Mesenchymal stem cell (in vitro differentiated cells and primary cell): ENCODE results near the gene ELK1.

Experiments
- DNase-seq: peaks from one replicate; pipeline ENCODE4 v3.0.0-alpha.2; 2013
- H2AFZ ChIP-seq: one replicate; pipeline ENCODE4 v1.6.1; 2013; ENCODE audit warnings: low read depth, mild to moderate bottlenecking, control low read depth, inconsistent platforms, low read length, moderate library complexity
- H2AK5ac ChIP-seq: 2 replicates; pipeline ENCODE4 v1.6.1; 2013; ENCODE audit warnings: low read length, moderate library complexity, mild to moderate bottlenecking, inconsistent platforms; ENCODE audit not compliant: severe bottlenecking
- H2BK120ac ChIP-seq: one replicate; pipeline ENCODE4 v1.6.1; 2013; ENCODE audit warnings: low read depth, mild to moderate bottlenecking, inconsistent platforms, low read length, moderate library complexity
- H2BK12ac ChIP-seq, 2 experiments: one replicate each; pipeline ENCODE4 v1.6.1; 2013; ENCODE audit warnings: inconsistent platforms in 2 of 2, low read length in 2 of 2, mild to moderate bottlenecking in 2 of 2, moderate library complexity in 2 of 2, control low read depth in 1 of 2
- H2BK15ac ChIP-seq: one replicate; pipeline ENCODE4 v1.6.1; 2013; ENCODE audit warnings: mild to moderate bottlenecking, low read depth, inconsistent platforms; ENCODE audit not compliant: poor library complexity, severe bottlenecking
- H2BK5ac ChIP-seq: 2 replicates; pipeline ENCODE4 v1.6.1; 2013; ENCODE audit warnings: low read depth, mild to moderate bottlenecking, low read length, control low read depth, inconsistent platforms; ENCODE audit not compliant: poor library complexity, severe bottlenecking
- H3K14ac ChIP-seq, 2 experiments: one replicate each; pipeline ENCODE4 v1.6.1; 2013; ENCODE audit warnings: inconsistent platforms in 2 of 2, low read length in 2 of 2, control low read depth in 1 of 2, mild to moderate bottlenecking in 1 of 2, moderate library complexity in 1 of 2
- H3K18ac ChIP-seq, 2 experiments: one replicate each; pipeline ENCODE4 v1.6.1; 2013; ENCODE audit warnings: inconsistent platforms in 2 of 2, low read length in 2 of 2, control low read depth in 1 of 2, low read depth in 1 of 2, mild to moderate bottlenecking in 1 of 2
- H3K23ac ChIP-seq, 2 experiments: one replicate each; pipeline ENCODE4 v1.6.1; 2013; ENCODE audit warnings: inconsistent platforms in 2 of 2, low read length in 2 of 2, mild to moderate bottlenecking in 2 of 2, moderate library complexity in 2 of 2, control low read depth in 1 of 2
- H3K27ac ChIP-seq: 2 replicates; pipeline ENCODE4 v1.5.1; 2013; ENCODE audit warnings: mild to moderate bottlenecking, moderate library complexity, low read length, control low read depth, inconsistent platforms; ENCODE audit not compliant: poor library complexity, severe bottlenecking
- H3K27me3 ChIP-seq, 2 experiments: 2 replicates each; pipeline versions ENCODE4 v1.6.1 to v1.7.0; 2013; ENCODE audit warnings: low read length in 2 of 2, mild to moderate bottlenecking in 2 of 2, moderate library complexity in 2 of 2, control low read depth in 1 of 2, inconsistent platforms in 1 of 2; ENCODE audit not compliant: control insufficient read depth in 1 of 2, insufficient read depth in 1 of 2
- H3K36me3 ChIP-seq, 2 experiments: 2 replicates each; pipeline versions ENCODE4 v1.6.1 to v1.7.0; 2013; ENCODE audit warnings: low read length in 2 of 2, control low read depth in 1 of 2, inconsistent platforms in 1 of 2, low read depth in 1 of 2, mild to moderate bottlenecking in 1 of 2; ENCODE audit not compliant: insufficient read depth in 2 of 2, control insufficient read depth in 1 of 2
- H3K4ac ChIP-seq, 2 experiments: one replicate each; pipeline ENCODE4 v1.6.1; 2013; ENCODE audit warnings: inconsistent platforms in 2 of 2, low read length in 2 of 2, mild to moderate bottlenecking in 2 of 2, moderate library complexity in 2 of 2, control low read depth in 1 of 2, low read depth in 1 of 2
- H3K4me1 ChIP-seq: 2 replicates; pipeline ENCODE4 v1.6.1; 2013; ENCODE audit warnings: low read depth, low read length, control low read depth; ENCODE audit not compliant: control insufficient read depth, insufficient read depth
- H3K4me2 ChIP-seq: 2 replicates; pipeline ENCODE4 v1.6.1; 2013; ENCODE audit warnings: low read length, mild to moderate bottlenecking, inconsistent platforms; ENCODE audit not compliant: poor library complexity, severe bottlenecking
- H3K4me3 ChIP-seq, 2 experiments: 2 replicates each; pipeline versions ENCODE4 v1.5.1 to v1.7.0; 2013; ENCODE audit warnings: low read length in 2 of 2, mild to moderate bottlenecking in 2 of 2, control low read depth in 1 of 2, low read depth in 1 of 2; ENCODE audit not compliant: insufficient read depth in 1 of 2
- H3K79me1 ChIP-seq: replicated peaks from 2 replicates; pipeline ENCODE4 v1.6.1; 2013; ENCODE audit warnings: mild to moderate bottlenecking, control low read depth, low read length, inconsistent platforms; ENCODE audit not compliant: poor library complexity, severe bottlenecking
- H3K9ac ChIP-seq: 2 replicates; pipeline ENCODE4 v1.7.0; 2013; ENCODE audit warnings: mild to moderate bottlenecking, low read length, moderate library complexity
- H3K9me3 ChIP-seq: 2 replicates; pipeline ENCODE4 v1.7.0; 2013; ENCODE audit warnings: mild to moderate bottlenecking, low read length; ENCODE audit not compliant: control insufficient read depth
- H4K8ac ChIP-seq: one replicate; pipeline ENCODE4 v1.6.1; 2013; ENCODE audit warnings: inconsistent platforms, mild to moderate bottlenecking, low read length, moderate library complexity
- H4K91ac ChIP-seq: one replicate; pipeline ENCODE4 v1.6.1; 2013; ENCODE audit warnings: mild to moderate bottlenecking, low read length, inconsistent platforms
- WGBS: methylation state at CpG from one replicate; pipeline ENCODE4 v1.1.7; 2013; ENCODE audit warnings: mixed read lengths; 5-methylcytosine and 5-hydroxymethylcytosine counted together

Gene ELK1

GRCh38 chrX:47649781-47650163 is 591 bp downstream of the ELK1 start:
- H3K4ac ChIP-seq, result no peak overlapping the region
- no peak overlapping the region for H2BK120ac ChIP-seq
- peak overlapping the region; percentile 89 for H3K9ac ChIP-seq
- H3K4me1 ChIP-seq, result peaks cover 13% of the 10 kb centered on the region
- H3K4me2 ChIP-seq, result peak overlapping the region; percentile 58
- no peak overlapping the region for H3K23ac ChIP-seq
- H3K14ac ChIP-seq, result no peak overlapping the region
- no peak overlapping the region for H4K8ac ChIP-seq
- peak overlapping the region in 1 of 2 experiments; percentile 90 for H3K18ac ChIP-seq
- no peaks in the 10 kb centered on the region for H3K9me3 ChIP-seq
- H3K4me3 ChIP-seq, result peak overlapping the region; percentile 80 to 82
- H2AK5ac ChIP-seq, result no peak overlapping the region
- no peak overlapping the region for H2AFZ ChIP-seq
- 11% methylated on average over 1 of the region's 11 CpGs for WGBS
- H3K27me3 ChIP-seq, result peaks cover 0 to 3% of the 10 kb centered on the region in 2 experiments
- H2BK5ac ChIP-seq, result no peak overlapping the region
- no peak for DNase-seq
- H4K91ac ChIP-seq, result no peak overlapping the region
- no peak overlapping the region for H2BK15ac ChIP-seq
- H2BK12ac ChIP-seq, result no peak overlapping the region
- H3K79me1 ChIP-seq, result peaks cover 3% of the 10 kb centered on the region
- no peak overlapping the region for H3K27ac ChIP-seq
- H3K36me3 ChIP-seq, result peaks cover 4 to 28% of the 10 kb centered on the region in 2 experiments

- Histone ChIP-seq H3K23ac (no peak overlapping the region), H4K91ac (no peak overlapping the region), H3K18ac (peak overlapping the region in 1 of 2 experiments; percentile 11), H2BK12ac (no peak overlapping the region), H2BK15ac (no peak overlapping the region), H3K4me1 (peaks cover 13% of the 10 kb centered on the region), H3K9ac (peak overlapping the region; percentile 89), H3K27ac (no peak overlapping the region), H3K4me2 (peak overlapping the region; percentile 58), H3K14ac (no peak overlapping the region), H2BK5ac (no peak overlapping the region), H3K9me3 (no peaks in the 10 kb centered on the region), H2BK120ac (no peak overlapping the region), H3K4me3 (peak overlapping the region in 1 of 2 experiments; percentile 82), H4K8ac (no peak overlapping the region), H3K4ac (no peak overlapping the region), H3K36me3 (peaks cover 9 to 28% of the 10 kb centered on the region in 2 experiments), H3K27me3 (peaks cover 0 to 3% of the 10 kb centered on the region in 2 experiments), H2AFZ (no peak overlapping the region), H2AK5ac (no peak overlapping the region), H3K79me1 (peaks cover 3% of the 10 kb centered on the region)
- 77% methylated on average over 4 of the region's 8 CpGs for WGBS
- no peak for DNase-seq
Observed at GRCh38 chrX:47649271-47649670, 1.1 kb downstream of the ELK1 start.

- peak overlapping the region in 1 of 2 experiments; percentile 82 for H3K4me3 ChIP-seq
- H3K4me1 ChIP-seq, result peaks cover 13% of the 10 kb centered on the region
- no peak overlapping the region for H3K14ac ChIP-seq
- H2BK5ac ChIP-seq, result no peak overlapping the region
- no peak overlapping the region for H3K27ac ChIP-seq
- H3K36me3 ChIP-seq, result peaks cover 10 to 25% of the 10 kb centered on the region in 2 experiments
- H2BK15ac ChIP-seq, result no peak overlapping the region
- DNase-seq, result no peak
- H2BK12ac ChIP-seq, result no peak overlapping the region
- no peak overlapping the region for H2AFZ ChIP-seq
- WGBS, result 73% methylated on average over 1 of the region's 2 CpGs
- H3K27me3 ChIP-seq, result peaks cover 0 to 3% of the 10 kb centered on the region in 2 experiments
- no peak overlapping the region for H3K4me2 ChIP-seq
- H3K18ac ChIP-seq, result no peak overlapping the region
- H3K4ac ChIP-seq, result no peak overlapping the region
- peaks cover 3% of the 10 kb centered on the region for H3K79me1 ChIP-seq
- no peaks in the 10 kb centered on the region for H3K9me3 ChIP-seq
- H4K91ac ChIP-seq, result no peak overlapping the region
- no peak overlapping the region for H4K8ac ChIP-seq
- H2BK120ac ChIP-seq, result no peak overlapping the region
- peak overlapping the region; percentile 89 for H3K9ac ChIP-seq
- H2AK5ac ChIP-seq, result no peak overlapping the region
- H3K23ac ChIP-seq, result no peak overlapping the region
Observed at GRCh38 chrX:47648376-47648775, 2.0 kb downstream of the ELK1 start.

GRCh38 chrX:47646636-47647035 is 3.7 kb downstream of the ELK1 start:
- H2BK15ac ChIP-seq, result no peak overlapping the region
- no peak overlapping the region for H3K14ac ChIP-seq
- H2BK5ac ChIP-seq, result no peak overlapping the region
- no peak overlapping the region for H3K23ac ChIP-seq
- no peak overlapping the region for H2BK12ac ChIP-seq
- no peak overlapping the region for H2AK5ac ChIP-seq
- H2BK120ac ChIP-seq, result no peak overlapping the region
- H3K4me3 ChIP-seq, result no peak overlapping the region
- no peak for DNase-seq
- no peak overlapping the region for H2AFZ ChIP-seq
- peaks cover 13% of the 10 kb centered on the region for H3K4me1 ChIP-seq
- no peak overlapping the region for H3K4ac ChIP-seq
- H3K79me1 ChIP-seq, result peaks cover 3% of the 10 kb centered on the region
- H3K9ac ChIP-seq, result no peak overlapping the region
- no peaks in the 10 kb centered on the region for H3K27me3 ChIP-seq
- no peak overlapping the region for H4K8ac ChIP-seq
- H3K4me2 ChIP-seq, result no peak overlapping the region
- H3K18ac ChIP-seq, result no peak overlapping the region
- no peaks in the 10 kb centered on the region for H3K9me3 ChIP-seq
- 92% methylated on average over 2 of the region's 6 CpGs for WGBS
- H3K36me3 ChIP-seq, result peaks cover 8 to 17% of the 10 kb centered on the region in 2 experiments
- H4K91ac ChIP-seq, result no peak overlapping the region
- H3K27ac ChIP-seq, result no peak overlapping the region
